Measurements from ENCODE around the gene MXI1.

- TF ChIP-seq CTCF (conservative IDR thresholded peaks at IDR 0.05; ENCODE audit: low read length) (no peak), EZH2phosphoT487 (IDR thresholded peaks at IDR 0.05; ENCODE audit: borderline replicate concordance, low read depth, low read length) (no peak)
Measured at GRCh38 chr10:110163841-110164240, 43.6 kb upstream of the MXI1 start.

All from OCI-LY7 (cell line).